Astrocyte of the cerebellum (primary cell): ENCODE data around the gene RCAN3.
"Not testable (repeated sequence)": the region's sequence is repeated elsewhere in the genome, so short reads cannot be mapped to it uniquely, and the experiment has no call there.

Source experiments
- DNase-seq: peaks from one replicate; pipeline ENCODE4 v3.0.0-alpha.2; 2011; ENCODE audit warnings: low read depth
- H3K4me3 ChIP-seq: 2 replicates; pipeline ENCODE4 v1.5.1; 2011; ENCODE audit warnings: mild to moderate bottlenecking, low read depth, low read length, moderate library complexity
- CTCF ChIP-seq: IDR thresholded peaks from 2 replicates; pipeline ENCODE4 v1.5.1; 2012; ENCODE audit warnings: low read length, low read depth, moderate library complexity, mild to moderate bottlenecking; ENCODE audit errors: missing control alignments
- in situ Hi-C: cut with HindIII; loops from 2 replicates; pipeline ENCODE4 v1.10.0; 2017; ENCODE audit warnings: low sequenced_read_pairs

Gene RCAN3

GRCh38 chr1:24483441-24483840 lies 19.2 kb upstream of the RCAN3 start:
- no peak overlapping the region for H3K4me3 ChIP-seq
- no peak for DNase-seq
- no peak for TF ChIP-seq CTCF
- in situ Hi-C loops, result no loop called here

DNA sequence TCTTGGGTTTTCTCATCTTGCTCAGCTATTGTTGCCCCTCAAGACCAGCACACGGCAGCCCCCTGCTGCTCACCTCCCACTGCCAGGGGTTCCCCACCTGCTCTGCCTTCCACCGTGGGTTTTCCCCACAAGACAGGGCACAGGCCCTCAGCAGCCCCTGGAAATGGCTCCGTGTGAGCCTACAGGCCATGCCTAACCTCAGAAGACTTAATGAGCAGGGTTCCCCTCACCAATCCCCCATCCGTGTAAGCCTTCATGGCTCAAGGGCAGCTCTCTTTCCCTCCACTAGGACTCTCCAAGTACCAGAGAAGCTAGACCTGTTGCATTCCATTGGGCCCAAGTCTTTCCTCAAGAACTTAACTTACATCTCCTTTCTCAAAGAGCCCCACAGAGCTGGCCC lies 18.4 kb upstream of the RCAN3 start:
- TF ChIP-seq CTCF, result no peak
- in situ Hi-C loops, result no loop called here
- DNase-seq, result no peak
- H3K4me3 ChIP-seq, result no peak overlapping the region

- no peak for DNase-seq
- no peak overlapping the region for H3K4me3 ChIP-seq
- in situ Hi-C loops, result no loop called here
- no peak for TF ChIP-seq CTCF
These were observed 16.1 kb upstream of the RCAN3 start for GRCh38 chr1:24486331-24487065.

DNA sequence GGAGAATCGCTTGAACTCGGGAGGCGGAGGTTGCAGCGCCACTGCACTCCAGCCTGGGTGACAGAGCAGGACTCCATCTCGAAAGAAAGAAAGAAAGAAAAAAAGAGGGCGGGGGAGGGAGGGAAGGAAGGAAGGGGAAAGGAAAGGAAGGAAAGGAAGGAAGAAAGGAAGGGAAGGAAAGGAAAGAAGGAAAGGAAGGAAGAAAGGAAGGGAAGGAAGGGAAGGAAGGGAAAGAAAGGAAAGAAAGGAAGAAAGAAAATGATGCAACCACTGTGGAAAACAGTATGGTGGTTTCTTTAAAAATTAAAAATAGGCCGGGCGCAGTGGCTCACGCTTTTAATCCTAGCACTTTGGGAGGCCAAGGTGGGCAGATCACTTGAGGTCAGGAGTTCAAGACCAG lies 15.2 kb upstream of the RCAN3 start:
- no peak for DNase-seq
- no peak for TF ChIP-seq CTCF
- no peak overlapping the region for H3K4me3 ChIP-seq
- in situ Hi-C loops, result no loop called here

GRCh38 chr1:24488159-24488558 lies 14.5 kb upstream of the RCAN3 start:
- DNase-seq, in situ Hi-C loops, H3K4me3 ChIP-seq: not testable (repeated sequence)

- no peak for DNase-seq
- TF ChIP-seq CTCF, result no peak
- no peak overlapping the region for H3K4me3 ChIP-seq
- in situ Hi-C loops, result no loop called here
These were observed 13.0 kb upstream of the RCAN3 start for GRCh38 chr1:24489674-24490073.

DNA sequence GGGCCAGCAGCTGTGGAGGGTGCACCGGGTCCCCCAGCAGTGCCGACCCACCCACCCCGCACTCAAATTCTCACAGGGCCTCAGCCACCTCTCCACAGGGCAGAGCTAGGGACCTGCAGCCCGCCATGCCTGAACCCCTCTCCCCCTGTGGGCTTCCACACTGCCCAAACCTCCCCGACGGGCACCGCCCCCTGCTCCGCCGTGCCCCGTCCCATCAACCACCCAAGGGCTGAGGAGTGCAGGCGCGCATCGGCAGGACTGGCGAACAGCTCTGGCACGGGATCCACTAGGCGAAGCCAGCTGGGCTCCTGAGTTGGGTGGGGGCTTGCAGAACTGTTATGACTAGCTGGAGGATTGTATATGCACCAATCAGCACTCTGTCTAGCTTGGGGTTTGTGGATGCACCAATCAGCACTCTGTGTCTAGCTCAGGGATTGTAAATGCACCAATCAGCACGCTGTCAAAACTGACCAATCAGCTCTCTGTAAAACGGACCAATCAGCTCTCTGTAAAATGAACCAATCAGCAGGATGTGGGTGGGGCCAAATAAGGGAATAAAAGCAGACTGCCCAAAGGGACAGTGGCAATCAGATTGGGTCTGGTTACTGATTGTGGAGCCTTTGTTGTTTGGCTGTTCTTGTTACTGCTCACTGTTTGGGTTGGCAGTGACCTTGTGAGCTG lies 12.4 kb upstream of the RCAN3 start:
- DNase-seq, result no peak
- H3K4me3 ChIP-seq, result no peak overlapping the region
- in situ Hi-C loops, result no loop called here
- TF ChIP-seq CTCF, result no peak
